HUES6 (cell line): ENCODE measurements around the gene ZNF80.
"Not testable (repeated sequence)": the region's sequence is repeated elsewhere in the genome, so short reads cannot be mapped to it uniquely, and the experiment has no call there.

Experiments used
- H3K27ac ChIP-seq: 2 replicates; pipeline ENCODE4 v1.7.0; 2013; ENCODE audit warnings: low read depth, mild to moderate bottlenecking, low read length, inconsistent platforms
- H3K27me3 ChIP-seq: 2 replicates; pipeline ENCODE4 v1.6.1; 2013; ENCODE audit warnings: low read length; ENCODE audit not compliant: control insufficient read depth, insufficient read depth
- H3K36me3 ChIP-seq: 2 replicates; pipeline ENCODE4 v1.6.1; 2013; ENCODE audit warnings: low read length; ENCODE audit not compliant: control insufficient read depth, insufficient read depth
- H3K4me1 ChIP-seq: 2 replicates; pipeline ENCODE4 v1.6.1; 2013; ENCODE audit warnings: low read length; ENCODE audit not compliant: control insufficient read depth, insufficient read depth
- H3K4me3 ChIP-seq: 2 replicates; pipeline ENCODE4 v1.5.1; 2013; ENCODE audit warnings: low read depth, low read length
- H3K9ac ChIP-seq: one replicate; pipeline ENCODE4 v1.6.1; 2013; ENCODE audit warnings: mild to moderate bottlenecking, low read length
- H3K9me3 ChIP-seq: 2 replicates; pipeline ENCODE4 v1.6.1; 2013; ENCODE audit warnings: low read depth, low read length; ENCODE audit not compliant: control insufficient read depth, insufficient read depth

Gene ZNF80

GRCh38 chr3:114252954-114253353 lies 15.6 kb upstream of the ZNF80 start:
- Histone ChIP-seq H3K36me3 (no peaks in the 10 kb centered on the region), H3K4me1 (no peaks in the 10 kb centered on the region), H3K9ac (no peak overlapping the region), H3K4me3 (no peak overlapping the region), H3K9me3 (0 out of 2 replicates have a peak, but pooled peaks cover 3% of the 10 kb centered on the region), H3K27me3 (no peaks in the 10 kb centered on the region), H3K27ac (no peak overlapping the region)

DNA sequence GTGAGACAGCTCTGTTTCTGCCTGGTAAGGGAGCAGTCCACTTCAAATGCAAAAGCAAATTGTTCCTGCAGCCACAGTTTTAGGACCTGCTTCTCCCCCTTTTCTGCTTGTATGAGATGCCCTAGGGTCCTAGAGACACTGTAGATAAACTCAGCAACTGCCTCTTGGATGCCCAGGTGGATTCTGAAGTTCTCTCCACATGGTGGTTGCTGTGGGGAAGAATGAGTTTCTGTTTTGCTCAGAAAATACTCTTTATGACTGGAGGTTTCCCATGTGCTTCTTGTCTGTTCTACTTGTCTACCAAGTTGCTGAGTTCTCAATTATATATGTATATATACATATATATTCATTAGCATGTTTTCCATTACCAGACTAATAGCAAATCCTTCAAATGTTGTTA lies 5.6 kb upstream of the ZNF80 start:
- H3K4me3 ChIP-seq = no peak overlapping the region
- no peaks in the 10 kb centered on the region for H3K4me1 ChIP-seq
- H3K36me3 ChIP-seq = no peaks in the 10 kb centered on the region
- H3K9ac ChIP-seq = no peak overlapping the region
- H3K27ac ChIP-seq = no peak overlapping the region
- H3K9me3 ChIP-seq = peaks cover 40% of the 10 kb centered on the region
- no peaks in the 10 kb centered on the region for H3K27me3 ChIP-seq

DNA sequence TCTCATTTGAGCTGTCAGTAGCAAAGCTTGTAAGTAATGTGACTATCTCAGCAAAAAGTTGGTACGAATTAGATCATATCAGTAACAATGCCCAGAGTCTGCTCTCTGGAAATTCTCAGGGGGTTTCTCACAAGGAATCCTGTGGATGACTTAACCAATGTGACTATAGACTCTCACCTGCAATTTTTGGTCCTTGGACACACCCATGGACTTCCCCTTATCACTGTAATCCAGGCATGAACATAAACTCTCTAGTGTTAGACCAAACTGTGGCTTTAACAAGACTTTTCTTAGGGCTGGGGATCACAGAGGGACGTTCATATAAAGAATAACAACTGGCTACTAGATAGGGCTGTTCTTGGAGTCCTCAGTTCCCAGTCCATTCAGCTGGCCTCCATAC lies 3.9 kb upstream of the ZNF80 start:
- no peak overlapping the region for H3K9ac ChIP-seq
- no peaks in the 10 kb centered on the region for H3K27me3 ChIP-seq

GRCh38 chr3:114238146-114238785 lies 888 bp upstream of the ZNF80 start:
- H3K9ac ChIP-seq, H3K27me3 ChIP-seq, H3K4me3 ChIP-seq, H3K4me1 ChIP-seq, H3K36me3 ChIP-seq, H3K27ac ChIP-seq: not testable (repeated sequence)
- peaks cover 12% of the 10 kb centered on the region; the same call in 1 of the 2 replicates for H3K9me3 ChIP-seq

More for the DNA sequence above, 3.9 kb upstream of the ZNF80 start:
- H3K4me3 ChIP-seq = no peak overlapping the region
- no peaks in the 10 kb centered on the region for H3K4me1 ChIP-seq
- no peak overlapping the region for H3K27ac ChIP-seq
- H3K9me3 ChIP-seq = peaks cover 39% of the 10 kb centered on the region
- no peaks in the 10 kb centered on the region for H3K36me3 ChIP-seq

GRCh38 chr3:114235431-114235830 lies 1.9 kb downstream of the ZNF80 start:
- no peak overlapping the region for H3K27ac ChIP-seq
- peaks cover 8% of the 10 kb centered on the region; the same call in 1 of the 2 replicates for H3K9me3 ChIP-seq
- H3K4me1 ChIP-seq = 0 out of 2 replicates have a peak, but pooled peaks cover under 1% of the 10 kb centered on the region
- H3K9ac ChIP-seq = no peak overlapping the region
- no peak overlapping the region for H3K4me3 ChIP-seq
- H3K27me3 ChIP-seq = no peaks in the 10 kb centered on the region
- no peaks in the 10 kb centered on the region for H3K36me3 ChIP-seq

DNA sequence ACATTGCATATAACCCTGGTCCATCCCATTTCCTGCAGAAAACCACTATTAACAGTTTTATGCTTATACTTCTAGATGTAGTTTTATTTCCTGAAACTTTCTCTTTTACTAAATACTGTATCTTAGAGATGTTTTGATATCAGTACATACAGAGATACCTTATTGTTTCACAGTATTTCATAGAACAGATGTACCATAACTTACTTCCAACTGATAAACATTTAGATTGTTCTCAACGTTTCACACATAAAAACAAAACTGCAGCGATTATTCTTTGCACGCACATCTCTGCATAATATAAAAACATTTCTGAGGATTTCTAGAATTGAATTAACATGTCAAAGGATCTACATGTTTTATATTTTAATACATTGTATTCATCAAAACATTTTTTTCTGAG lies 2.6 kb downstream of the ZNF80 start:
- no peaks in the 10 kb centered on the region for H3K36me3 ChIP-seq
- no peak overlapping the region for H3K9ac ChIP-seq
- H3K4me3 ChIP-seq = no peak overlapping the region
- H3K4me1 ChIP-seq = 0 out of 2 replicates have a peak, but pooled peaks cover 2% of the 10 kb centered on the region
- no peak overlapping the region for H3K27ac ChIP-seq
- H3K27me3 ChIP-seq = no peaks in the 10 kb centered on the region
- H3K9me3 ChIP-seq = peaks cover 8% of the 10 kb centered on the region; the same call in 1 of the 2 replicates

- Histone ChIP-seq H3K9me3 (0 out of 2 replicates have a peak, but pooled peaks cover 2% of the 10 kb centered on the region), H3K4me1 (0 out of 2 replicates have a peak, but pooled peaks cover 2% of the 10 kb centered on the region), H3K36me3 (no peaks in the 10 kb centered on the region), H3K9ac (no peak overlapping the region), H3K27ac (no peak overlapping the region), H3K4me3 (no peak overlapping the region), H3K27me3 (no peaks in the 10 kb centered on the region)
Observed at GRCh38 chr3:114231616-114232015, 5.8 kb downstream of the ZNF80 start.

DNA sequence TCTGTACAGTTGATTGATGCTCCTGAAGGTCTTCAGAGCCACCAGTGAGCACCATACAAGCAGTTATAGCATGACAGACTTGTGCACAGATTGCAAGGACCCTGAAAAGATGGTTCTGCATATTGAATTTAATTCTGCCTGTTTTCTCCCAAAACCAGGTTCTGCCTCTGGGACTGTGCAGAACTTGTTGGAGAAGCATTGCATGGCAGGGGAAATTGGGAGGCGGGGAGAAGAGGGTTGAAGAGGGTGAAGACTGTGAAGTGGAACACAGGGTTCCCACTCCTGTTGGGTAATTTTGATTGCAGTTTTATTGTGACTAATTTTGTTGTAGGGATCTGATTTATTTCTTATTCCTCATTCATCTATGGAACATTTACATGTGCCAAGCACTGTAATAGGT lies 10.3 kb downstream of the ZNF80 start:
- H3K36me3 ChIP-seq = no peaks in the 10 kb centered on the region
- no peak overlapping the region for H3K4me3 ChIP-seq
- no peak overlapping the region for H3K27ac ChIP-seq
- peaks cover 23% of the 10 kb centered on the region for H3K9me3 ChIP-seq
- no peaks in the 10 kb centered on the region for H3K27me3 ChIP-seq
- H3K9ac ChIP-seq = no peak overlapping the region
- H3K4me1 ChIP-seq = 0 out of 2 replicates have a peak, but pooled peaks cover 2% of the 10 kb centered on the region

- Histone ChIP-seq H3K9me3 (peaks cover 23% of the 10 kb centered on the region), H3K27me3 (no peaks in the 10 kb centered on the region), H3K27ac (no peak overlapping the region), H3K4me1 (0 out of 2 replicates have a peak, but pooled peaks cover 2% of the 10 kb centered on the region), H3K9ac (no peak overlapping the region), H3K4me3 (no peak overlapping the region), H3K36me3 (no peaks in the 10 kb centered on the region)
Observed at GRCh38 chr3:114226313-114226712, 11.1 kb downstream of the ZNF80 start.

DNA sequence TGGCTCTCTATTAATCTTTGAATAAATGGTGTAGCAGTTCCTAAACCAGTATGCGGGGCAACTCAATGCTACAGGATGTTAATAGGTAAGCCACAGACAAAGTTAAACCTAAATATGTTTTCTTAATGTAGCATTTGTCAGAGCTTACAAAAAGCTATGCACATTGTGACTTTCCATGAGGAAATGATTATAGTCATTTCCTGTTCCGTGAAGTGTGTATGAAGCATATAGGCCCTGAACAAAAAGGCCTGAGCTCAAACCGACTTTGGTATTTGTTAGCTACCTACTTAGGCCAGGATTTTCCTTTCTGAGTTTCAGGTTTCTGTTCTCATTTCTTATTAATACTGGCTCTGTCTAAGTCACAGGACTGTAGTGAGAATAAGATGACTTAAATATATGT lies 14.2 kb downstream of the ZNF80 start:
- no peak overlapping the region for H3K9ac ChIP-seq
- H3K27ac ChIP-seq = no peak overlapping the region
- no peaks in the 10 kb centered on the region for H3K36me3 ChIP-seq

DNA sequence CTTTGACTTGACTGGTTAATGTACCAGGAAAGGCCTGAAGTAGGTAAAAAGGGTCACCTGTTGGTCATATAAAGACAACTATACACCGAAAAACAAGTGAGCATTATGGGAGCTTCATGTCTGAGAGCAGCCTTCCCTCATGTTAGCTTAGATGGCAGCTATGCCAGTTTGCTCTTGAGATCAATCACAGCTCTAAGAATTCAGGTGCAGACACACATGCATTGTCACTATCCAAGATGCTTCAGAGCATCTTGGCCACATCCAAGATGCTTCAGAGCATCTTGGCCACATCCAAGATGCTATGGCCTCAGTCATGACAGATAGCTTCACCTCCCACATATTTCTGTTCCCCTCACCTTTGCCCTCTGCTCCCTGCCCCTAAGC lies 15.5 kb downstream of the ZNF80 start:
- Histone ChIP-seq H3K4me3 (no peak overlapping the region), H3K4me1 (peaks cover 8% of the 10 kb centered on the region), H3K9me3 (peaks cover 23% of the 10 kb centered on the region), H3K27ac (no peak overlapping the region), H3K27me3 (no peaks in the 10 kb centered on the region), H3K9ac (no peak overlapping the region), H3K36me3 (no peaks in the 10 kb centered on the region)

More for the DNA sequence above, 14.2 kb downstream of the ZNF80 start:
- no peaks in the 10 kb centered on the region for H3K27me3 ChIP-seq
- peaks cover 23% of the 10 kb centered on the region for H3K9me3 ChIP-seq
- no peak overlapping the region for H3K4me3 ChIP-seq
- H3K4me1 ChIP-seq = peaks cover 8% of the 10 kb centered on the region
